ENCODE results near the gene FEZF2. TPM values are rescaled to one million over a fixed set of nuclear protein-coding genes. Genes with fewer than 3 reads are reported as not detected.

The FEZF2 gene
- total RNA-seq, 2 donors from 2014 or later: not detected

DNA sequence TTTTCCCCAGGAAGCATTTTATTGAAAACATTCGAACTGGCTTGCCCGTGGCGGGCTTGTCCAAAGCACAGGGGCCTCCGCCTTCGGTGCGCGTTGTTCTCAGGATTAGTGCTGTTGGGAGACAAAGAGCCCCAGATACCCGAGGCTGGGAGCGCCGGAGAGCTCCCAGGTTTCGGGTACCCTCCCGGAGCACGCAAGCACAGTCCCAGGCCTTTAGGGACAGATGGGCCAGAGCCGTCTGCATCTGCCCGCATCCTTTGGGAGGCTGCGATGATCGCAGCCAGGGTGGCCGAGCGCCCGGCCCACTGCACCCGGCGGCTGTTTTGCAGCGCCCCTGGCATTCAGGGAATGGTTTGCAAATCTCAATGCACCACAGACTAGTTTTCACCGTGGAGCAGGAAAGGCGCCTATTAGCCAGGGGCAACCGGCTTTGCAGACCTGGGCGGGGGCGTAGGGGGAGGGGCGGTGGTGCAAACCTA is 5.0 kb upstream of the FEZF2 start:
- WGBS, 2 donors: 5 to 8% methylated on average over 8 to 29 of the region's 29 CpGs
- H3K4me1 ChIP-seq: peaks cover 28% of the 10 kb centered on the region

DNA sequence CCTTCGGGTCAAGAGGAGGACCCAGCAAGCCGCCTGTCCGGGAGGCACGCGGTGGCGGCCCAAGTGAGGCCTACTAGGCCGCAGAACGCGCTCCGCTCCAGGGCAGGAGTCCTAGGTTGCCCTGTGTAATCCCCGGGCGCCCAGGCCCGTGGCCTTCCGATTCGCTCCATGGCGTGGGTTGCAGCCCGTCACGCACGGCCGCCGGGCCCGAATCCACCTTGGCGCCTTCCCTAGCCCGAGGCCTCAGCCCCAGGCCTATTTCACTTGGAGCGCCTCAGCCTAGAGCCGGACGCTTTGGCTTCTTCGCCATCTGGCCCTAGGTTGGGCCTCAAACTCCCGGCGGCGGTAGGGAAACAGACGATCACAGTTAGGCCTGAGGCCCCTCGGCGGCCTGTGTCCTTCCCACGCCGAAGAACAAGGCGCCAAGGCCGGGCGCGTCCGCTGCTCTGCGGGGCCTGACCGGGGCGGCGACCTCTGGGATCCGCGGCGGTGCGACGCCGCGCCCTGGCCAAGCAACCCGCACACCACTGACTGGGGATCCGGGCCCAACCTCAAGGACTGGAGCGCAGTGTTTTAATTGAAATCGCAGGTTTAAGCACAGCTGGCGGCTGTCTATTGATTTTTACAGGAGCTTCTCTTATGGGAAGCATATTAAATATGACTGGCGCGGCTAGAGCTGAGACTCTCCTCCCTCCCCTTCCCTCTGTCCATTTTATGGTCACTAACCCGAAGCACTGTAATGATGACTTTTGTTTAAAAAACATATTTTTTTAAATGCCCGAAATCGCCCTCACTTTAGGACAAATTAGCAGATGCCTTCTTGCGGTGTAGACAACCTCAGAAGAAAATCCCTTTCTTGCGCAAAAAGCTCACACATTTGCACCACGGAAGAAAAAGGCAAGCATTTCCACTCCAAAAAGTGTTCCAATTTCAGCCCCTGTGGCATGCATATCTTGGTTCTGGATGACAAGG is 3.8 kb upstream of the FEZF2 start:
- TF ChIP-seq, protein P1, sequence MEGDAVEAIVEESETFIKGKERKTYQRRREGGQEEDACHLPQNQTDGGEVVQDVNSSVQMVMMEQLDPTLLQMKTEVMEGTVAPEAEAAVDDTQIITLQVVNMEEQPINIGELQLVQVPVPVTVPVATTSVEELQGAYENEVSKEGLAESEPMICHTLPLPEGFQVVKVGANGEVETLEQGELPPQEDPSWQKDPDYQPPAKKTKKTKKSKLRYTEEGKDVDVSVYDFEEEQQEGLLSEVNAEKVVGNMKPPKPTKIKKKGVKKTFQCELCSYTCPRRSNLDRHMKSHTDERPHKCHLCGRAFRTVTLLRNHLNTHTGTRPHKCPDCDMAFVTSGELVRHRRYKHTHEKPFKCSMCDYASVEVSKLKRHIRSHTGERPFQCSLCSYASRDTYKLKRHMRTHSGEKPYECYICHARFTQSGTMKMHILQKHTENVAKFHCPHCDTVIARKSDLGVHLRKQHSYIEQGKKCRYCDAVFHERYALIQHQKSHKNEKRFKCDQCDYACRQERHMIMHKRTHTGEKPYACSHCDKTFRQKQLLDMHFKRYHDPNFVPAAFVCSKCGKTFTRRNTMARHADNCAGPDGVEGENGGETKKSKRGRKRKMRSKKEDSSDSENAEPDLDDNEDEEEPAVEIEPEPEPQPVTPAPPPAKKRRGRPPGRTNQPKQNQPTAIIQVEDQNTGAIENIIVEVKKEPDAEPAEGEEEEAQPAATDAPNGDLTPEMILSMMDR (IDR thresholded peaks at IDR 0.05): no peak
- TF ChIP-seq POLR2A (IDR thresholded peaks at IDR 0.05): no peak
- Histone ChIP-seq H3K27ac (no peak overlapping the region), H3K9me3 (no peaks in the 10 kb centered on the region), H3K4me3 (no peak overlapping the region), H3K4me1 (peaks cover 36% of the 10 kb centered on the region), H3K36me3 (replicated peaks in 1 of 2; ENCODE audit: insufficient read depth in 1 of 2, low read depth in 2 of 2) (no peaks in the 10 kb centered on the region), H3K27me3 (peaks cover 0 to 40% of the 10 kb centered on the region in 2 donors)
- no peak for ATAC-seq
- no peak for DNase-seq
- 19% methylated on average over 14 to 63 of the region's 65 CpGs for WGBS, 2 donors
- intact Hi-C loops (cut with DNase I): no loop called here

More for the DNA sequence above, 5.0 kb upstream of the FEZF2 start:
- H3K9me3 ChIP-seq: no peaks in the 10 kb centered on the region
- H3K4me3 ChIP-seq: no peak overlapping the region
- no peak overlapping the region for H3K27ac ChIP-seq
- DNase-seq (no peak), ATAC-seq (no peak)
- no peaks in the 10 kb centered on the region for H3K36me3 ChIP-seq (replicated peaks in 1 of 2; ENCODE audit: insufficient read depth in 1 of 2, low read depth in 2 of 2)
- TF ChIP-seq, protein P1 (IDR thresholded peaks at IDR 0.05): no peak
- TF ChIP-seq POLR2A (IDR thresholded peaks at IDR 0.05): no peak
- intact Hi-C loops (cut with DNase I): no loop called here
- peaks cover 0 to 33% of the 10 kb centered on the region in 2 donors for H3K27me3 ChIP-seq

DNA sequence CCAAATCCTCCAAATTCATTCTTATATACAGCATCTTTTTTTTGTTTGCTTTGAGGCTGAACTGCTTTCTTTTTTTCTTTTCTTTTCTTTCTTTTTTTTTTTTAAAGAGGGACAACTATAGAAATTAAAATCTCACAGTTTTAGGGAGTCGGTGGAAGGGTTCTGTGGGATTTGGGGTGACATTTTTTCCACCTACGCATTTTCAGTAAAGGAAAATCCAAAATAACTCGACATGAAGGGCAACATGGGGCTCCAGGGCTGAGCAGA is 3.0 kb upstream of the FEZF2 start:
- Histone ChIP-seq H3K27ac (no peak overlapping the region), H3K27me3 (peaks cover 0 to 48% of the 10 kb centered on the region in 2 donors), H3K36me3 (replicated peaks in 1 of 2; ENCODE audit: insufficient read depth in 1 of 2, low read depth in 2 of 2) (no peaks in the 10 kb centered on the region), H3K4me3 (no peak overlapping the region), H3K9me3 (no peaks in the 10 kb centered on the region), H3K4me1 (peaks cover 42% of the 10 kb centered on the region)
- no peak for DNase-seq
- intact Hi-C loops (cut with DNase I): no loop called here
- WGBS, 2 donors: 43 to 44% methylated on average over 3 of the region's 3 CpGs
- no peak for ATAC-seq
- TF ChIP-seq, protein P1 (IDR thresholded peaks at IDR 0.05): no peak

DNA sequence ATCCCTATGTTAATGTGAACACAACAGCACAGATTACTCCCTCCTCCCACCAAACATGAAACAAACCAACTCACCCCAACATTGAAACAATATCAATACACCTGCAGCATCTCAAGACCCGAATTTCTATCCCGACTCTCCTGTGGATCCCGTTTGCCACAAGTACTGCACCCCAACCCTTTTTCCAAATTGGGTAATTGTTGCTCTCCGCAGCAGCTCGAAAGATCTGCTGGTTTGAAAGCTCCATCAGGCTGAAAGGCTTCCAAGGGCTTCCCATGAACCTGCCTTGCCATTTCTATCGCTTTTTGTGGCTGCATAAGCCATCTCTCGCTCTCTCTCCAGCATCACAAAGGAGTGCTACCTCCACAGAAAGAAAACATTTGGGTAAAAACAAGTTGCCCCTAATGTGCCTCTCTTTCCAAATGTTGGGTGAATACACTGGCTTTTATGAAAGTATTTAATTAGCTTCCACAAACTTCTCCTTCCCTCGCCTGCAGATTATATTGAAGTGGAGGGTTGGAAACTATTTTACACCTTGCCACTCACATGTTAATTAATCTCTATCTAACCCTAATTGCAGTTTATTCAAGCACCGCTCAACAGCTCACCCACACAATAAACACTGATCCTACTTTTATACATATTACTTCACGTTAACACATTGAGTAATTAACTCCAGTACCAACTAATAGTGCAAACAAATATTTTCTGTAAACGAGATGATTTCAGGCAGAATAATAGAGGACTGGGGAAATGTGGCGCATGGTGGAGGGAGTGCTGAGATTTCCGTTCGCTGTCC is 2.5 kb upstream of the FEZF2 start:
- 22 to 26% methylated on average over 14 of the region's 14 CpGs for WGBS, 2 donors
- Histone ChIP-seq H3K9me3 (no peaks in the 10 kb centered on the region), H3K4me1 (peaks cover 47% of the 10 kb centered on the region), H3K36me3 (replicated peaks in 1 of 2; ENCODE audit: insufficient read depth in 1 of 2, low read depth in 2 of 2) (no peaks in the 10 kb centered on the region), H3K27me3 (peaks cover 0 to 53% of the 10 kb centered on the region in 2 donors), H3K27ac (no peak overlapping the region), H3K4me3 (no peak overlapping the region)
- no peak for ATAC-seq
- intact Hi-C loops (cut with DNase I): no loop called here
- DNase-seq: no peak
- no peak for TF ChIP-seq POLR2A (IDR thresholded peaks at IDR 0.05)
- TF ChIP-seq, protein P1 (IDR thresholded peaks at IDR 0.05): no peak
